NCI-H526 treated with DMSO at 0.1 percent for 48 hours (cell line): ENCODE data around the gene TMEM145.
"Not testable (repeated sequence)": the region's sequence is repeated elsewhere in the genome, so short reads cannot be mapped to it uniquely, and the experiment has no call there.

Experiments used
- DNase-seq: peaks from one replicate; lab custom pipeline; 2025; lab: John Stamatoyannopoulos, UW

The TMEM145 gene

GRCh38 chr19:42335374-42335936, 22.3 kb downstream of the TMEM145 start:
- DNase-seq, result no peak

- DNase-seq, result no peak
Observed at GRCh38 chr19:42335971-42336370, 22.9 kb downstream of the TMEM145 start.

GRCh38 chr19:42339126-42339860, 26.2 kb downstream of the TMEM145 start:
- not testable (repeated sequence) for DNase-seq

- not testable (repeated sequence) for DNase-seq
Observed at GRCh38 chr19:42339922-42340321, 26.8 kb downstream of the TMEM145 start.

- no peak for DNase-seq
Observed at GRCh38 chr19:42343344-42344110, 30.4 kb downstream of the TMEM145 start.

GRCh38 chr19:42344336-42344893, 31.3 kb downstream of the TMEM145 start:
- DNase-seq, result no peak

- DNase-seq, result no peak
Observed at GRCh38 chr19:42345191-42345812, 32.2 kb downstream of the TMEM145 start.

- no peak for DNase-seq
Observed at GRCh38 chr19:42348211-42348610, 35.1 kb downstream of the TMEM145 start.

GRCh38 chr19:42349378-42350107, 36.4 kb downstream of the TMEM145 start:
- DNase-seq, result no peak

GRCh38 chr19:42350417-42350816, 37.3 kb downstream of the TMEM145 start:
- DNase-seq, result no peak

GRCh38 chr19:42351079-42351735, 38.1 kb downstream of the TMEM145 start:
- no peak for DNase-seq

- DNase-seq, result no peak
Observed at GRCh38 chr19:42352301-42353259, 39.5 kb downstream of the TMEM145 start.

GRCh38 chr19:42353341-42354015, 40.4 kb downstream of the TMEM145 start:
- no peak for DNase-seq

- no peak for DNase-seq
Observed at GRCh38 chr19:42355896-42356295, 42.8 kb downstream of the TMEM145 start.

GRCh38 chr19:42356686-42357085, 43.6 kb downstream of the TMEM145 start:
- DNase-seq, result no peak

- DNase-seq, result no peak
Observed at GRCh38 chr19:42357290-42357689, 44.2 kb downstream of the TMEM145 start.

- no peak for DNase-seq
Observed at GRCh38 chr19:42360787-42361544, 47.9 kb downstream of the TMEM145 start.

GRCh38 chr19:42361545-42361910, 48.4 kb downstream of the TMEM145 start:
- DNase-seq, result no peak

- DNase-seq, result no peak
Observed at GRCh38 chr19:42362342-42362741, 49.2 kb downstream of the TMEM145 start.
